Activated effector memory CD4-positive, alpha-beta T cell treated with anti-CD3 and anti-CD28 coated beads, Interleukin-2, amount 50 U/mL, for 16 hours (primary cell): Measurements from ENCODE around the gene MYH9.

Experiments
- DNase-seq: peaks from one replicate; pipeline ENCODE4 v3.0.0-alpha.2; 2020

MYH9 gene

GRCh38 chr22:36239150-36239400 lies 148.7 kb downstream of the MYH9 start:
- no peak for DNase-seq

- DNase-seq = peak; percentile 65
These were observed 149.2 kb downstream of the MYH9 start for GRCh38 chr22:36238373-36239149.

GRCh38 chr22:36237462-36238372 lies 150.1 kb downstream of the MYH9 start:
- DNase-seq = peak; percentile 73

GRCh38 chr22:36236388-36237319 lies 151.1 kb downstream of the MYH9 start:
- DNase-seq = peak; percentile 56

- DNase-seq = no peak
These were observed 152.2 kb downstream of the MYH9 start for GRCh38 chr22:36235585-36235984.

- DNase-seq = no peak
These were observed 152.8 kb downstream of the MYH9 start for GRCh38 chr22:36234919-36235318.

- DNase-seq = no peak
These were observed 153.6 kb downstream of the MYH9 start for GRCh38 chr22:36234213-36234612.

- no peak for DNase-seq
These were observed 154.0 kb downstream of the MYH9 start for GRCh38 chr22:36233796-36234195.

- no peak for DNase-seq
These were observed 154.9 kb downstream of the MYH9 start for GRCh38 chr22:36232715-36233401.
